ENCODE results near the gene SEMA5A. TPM values are rescaled to one million over a fixed set of nuclear protein-coding genes. Genes with fewer than 3 reads are reported as not detected.

The SEMA5A gene
- total and polyA plus RNA-seq, 2 donors (not counting 1 experiment from before 2014, with no cell fraction given) = not detected

GRCh38 chr5:9264301-9264700 lies 281.6 kb downstream of the SEMA5A start:
- intact Hi-C loops (cut with micrococcal nuclease) = no loop called here
- 87% methylated on average over 3 of the region's 5 CpGs for WGBS (ENCODE audit: insufficient coverage)
- no peaks in the 10 kb centered on the region for H3K4me1 ChIP-seq (ENCODE audit: control insufficient read depth in 2 of 2, insufficient read depth in 2 of 2, low read length in 2 of 2)
- H3K79me2 ChIP-seq (ENCODE audit: control insufficient read depth, insufficient read depth, low read length) = no peaks in the 10 kb centered on the region
- no peak overlapping the region for H3K9ac ChIP-seq (ENCODE audit: low read length)
- ChIA-PET POLR2A (no interaction called here), CTCF (no interaction called here)
- no peak for DNase-seq
- H3K27me3 Mint-ChIP-seq = no peaks in the 10 kb centered on the region
- no peaks in the 10 kb centered on the region for H3K4me1 Mint-ChIP-seq
- no peaks in the 10 kb centered on the region for H4K20me1 ChIP-seq (ENCODE audit: control insufficient read depth, insufficient read depth, low read length, poor library complexity, severe bottlenecking)
- no peak overlapping the region for H3K27ac Mint-ChIP-seq
- H3K27ac ChIP-seq (ENCODE audit: low read length in 2 of 2) = no peak overlapping the region
- H3K27me3 ChIP-seq (replicated peaks in 1 of 4; ENCODE audit: control extremely low read depth in 1 of 4, control insufficient read depth in 3 of 4, insufficient read depth in 4 of 4, low read length in 3 of 4) = no peaks in the 10 kb centered on the region
- no peaks in the 10 kb centered on the region for H3K9me3 ChIP-seq (ENCODE audit: control extremely low read depth in 1 of 3, control insufficient read depth in 2 of 3, insufficient read depth in 1 of 3, low read length in 2 of 3)
- no peak overlapping the region for H2AFZ ChIP-seq (ENCODE audit: insufficient read depth, low read depth, low read length, poor library complexity, severe bottlenecking)
- no peak for ATAC-seq (ENCODE audit: low read depth)
- H3K4me3 Mint-ChIP-seq = no peak overlapping the region
- H3K4me2 ChIP-seq (replicated peaks; ENCODE audit: low read depth, low read length, poor library complexity, severe bottlenecking) = no peak overlapping the region
- no peak overlapping the region for H3K4me3 ChIP-seq (ENCODE audit: control extremely low read depth in 1 of 5, extremely low read depth in 1 of 5, insufficient read depth in 1 of 5, low read depth in 2 of 5, low read length in 4 of 5)
- TF ChIP-seq EZH2 (IDR thresholded peaks at IDR 0.05; ENCODE audit: borderline replicate concordance, insufficient read depth, low read depth, low read length, poor library complexity, severe bottlenecking) = no peak
- TF ChIP-seq CTCF (IDR thresholded peaks at IDR 0.05) = no peak
- H3K36me3 ChIP-seq (replicated peaks in 1 of 2; ENCODE audit: control extremely low read depth in 1 of 2, control insufficient read depth in 1 of 2, extremely low read depth in 1 of 2, insufficient read depth in 2 of 2, low read length in 1 of 2) = no peaks in the 10 kb centered on the region
- no peaks in the 10 kb centered on the region for H3K9me3 Mint-ChIP-seq (ENCODE audit: insufficient read depth)

- Mint-ChIP-seq H3K9me3 (ENCODE audit: insufficient read depth) (no peaks in the 10 kb centered on the region), H3K4me1 (no peaks in the 10 kb centered on the region), H3K4me3 (no peak overlapping the region), H3K27ac (no peak overlapping the region), H3K27me3 (no peaks in the 10 kb centered on the region)
- ChIA-PET POLR2A (no interaction called here), CTCF (no interaction called here)
- Histone ChIP-seq H3K4me2 (replicated peaks; ENCODE audit: low read depth, low read length, poor library complexity, severe bottlenecking) (no peak overlapping the region), H2AFZ (ENCODE audit: insufficient read depth, low read depth, low read length, poor library complexity, severe bottlenecking) (no peak overlapping the region), H3K27me3 (replicated peaks in 1 of 4; ENCODE audit: control extremely low read depth in 1 of 4, control insufficient read depth in 3 of 4, insufficient read depth in 4 of 4, low read length in 3 of 4) (no peaks in the 10 kb centered on the region), H3K4me1 (ENCODE audit: control insufficient read depth in 2 of 2, insufficient read depth in 2 of 2, low read length in 2 of 2) (no peaks in the 10 kb centered on the region), H4K20me1 (ENCODE audit: control insufficient read depth, insufficient read depth, low read length, poor library complexity, severe bottlenecking) (no peaks in the 10 kb centered on the region), H3K9ac (ENCODE audit: low read length) (no peak overlapping the region), H3K9me3 (ENCODE audit: control extremely low read depth in 1 of 3, control insufficient read depth in 2 of 3, insufficient read depth in 1 of 3, low read length in 2 of 3) (no peaks in the 10 kb centered on the region), H3K4me3 (ENCODE audit: control extremely low read depth in 1 of 5, extremely low read depth in 1 of 5, insufficient read depth in 1 of 5, low read depth in 2 of 5, low read length in 4 of 5) (no peak overlapping the region), H3K27ac (ENCODE audit: low read length in 2 of 2) (no peak overlapping the region), H3K79me2 (ENCODE audit: control insufficient read depth, insufficient read depth, low read length) (no peaks in the 10 kb centered on the region), H3K36me3 (replicated peaks in 1 of 2; ENCODE audit: control extremely low read depth in 1 of 2, control insufficient read depth in 1 of 2, extremely low read depth in 1 of 2, insufficient read depth in 2 of 2, low read length in 1 of 2) (no peaks in the 10 kb centered on the region)
- DNase-seq = no peak
- intact Hi-C loops (cut with micrococcal nuclease) = no loop called here
- no peak for TF ChIP-seq EZH2 (IDR thresholded peaks at IDR 0.05; ENCODE audit: borderline replicate concordance, insufficient read depth, low read depth, low read length, poor library complexity, severe bottlenecking)
- no peak for TF ChIP-seq CTCF (IDR thresholded peaks at IDR 0.05)
- ATAC-seq (ENCODE audit: low read depth) = no peak
- WGBS (ENCODE audit: insufficient coverage) = 100% methylated on average over 1 of the region's 2 CpGs
Observed at GRCh38 chr5:9263656-9264055, 282.2 kb downstream of the SEMA5A start.

Measured in B cell (primary cell).